Keratinocyte (primary cell): ENCODE results near the gene PITPNM3. TPM values are rescaled to one million over a fixed set of nuclear protein-coding genes. Genes with fewer than 3 reads are reported as not detected.

Source experiments
- DNase-seq: peaks from one replicate; pipeline ENCODE4 v3.0.0-alpha.2; 2011; ENCODE audit warnings: low read depth, missing footprints, low spot score
- FAIRE-seq: peaks from 2 replicates; lab custom pipeline; 2011; peaks lifted over from hg19 to GRCh38; lab: Jason Lieb, UNC
- H2AFZ ChIP-seq: 2 replicates; pipeline ENCODE4 v1.6.0; 2012; ENCODE audit warnings: low read length, control low read depth, inconsistent platforms; ENCODE audit not compliant: control insufficient read depth
- H3K27ac ChIP-seq: 2 replicates; pipeline ENCODE4 v1.5.1; 2011; ENCODE audit warnings: low read length; ENCODE audit not compliant: control insufficient read depth, insufficient read depth
- H3K27me3 ChIP-seq: 3 replicates; pipeline ENCODE4 v1.6.0; 2011; ENCODE audit warnings: low read length; ENCODE audit not compliant: control insufficient read depth, insufficient read depth; ENCODE audit errors: extremely low read depth
- H3K36me3 ChIP-seq, 2 experiments: 2 replicates in 1 of 2; 3 replicates in 1 of 2; pipeline ENCODE4 v1.5.1; 2011; ENCODE audit warnings: low read length in 2 of 2, mild to moderate bottlenecking in 1 of 2; ENCODE audit not compliant: control insufficient read depth in 2 of 2, insufficient read depth in 2 of 2; ENCODE audit errors: extremely low read depth in 1 of 2
- H3K4me1 ChIP-seq: 3 replicates; pipeline ENCODE4 v1.5.1; 2011; ENCODE audit warnings: low read length; ENCODE audit not compliant: control insufficient read depth, insufficient read depth; ENCODE audit errors: extremely low read depth
- H3K4me2 ChIP-seq: 3 replicates; pipeline ENCODE4 v1.6.0; 2011; ENCODE audit warnings: low read depth, low read length; ENCODE audit not compliant: control insufficient read depth, insufficient read depth; ENCODE audit errors: extremely low read depth
- H3K4me3 ChIP-seq, 3 experiments: fragments of 200-600 bp in 1 of 3; sonication (generic) in 1 of 3; 2 replicates in 2 of 3; 3 replicates in 1 of 3; pipeline ENCODE4 v1.5.1; 2011 to 2016; ENCODE audit warnings: low read length in 3 of 3, mild to moderate bottlenecking in 3 of 3, control low read depth in 2 of 3, inconsistent platforms in 1 of 3, low read depth in 1 of 3, mixed read lengths in 1 of 3, mixed run types in 1 of 3, moderate library complexity in 1 of 3; ENCODE audit not compliant: control insufficient read depth in 2 of 3, insufficient read depth in 2 of 3; ENCODE audit errors: extremely low read depth in 1 of 3
- H3K79me2 ChIP-seq: 2 replicates; pipeline ENCODE4 v1.6.0; 2012; ENCODE audit warnings: low read length; ENCODE audit not compliant: control insufficient read depth, insufficient read depth
- H3K9ac ChIP-seq: 3 replicates; pipeline ENCODE4 v1.6.0; 2011; ENCODE audit warnings: low read length; ENCODE audit not compliant: control insufficient read depth, insufficient read depth; ENCODE audit errors: extremely low read depth
- H3K9me1 ChIP-seq: 3 replicates; pipeline ENCODE4 v1.6.0; 2011; ENCODE audit warnings: low read length; ENCODE audit not compliant: control insufficient read depth, insufficient read depth; ENCODE audit errors: extremely low read depth
- H3K9me3 ChIP-seq: 2 replicates; pipeline ENCODE4 v1.5.1; 2012; ENCODE audit warnings: low read depth, low read length; ENCODE audit not compliant: control insufficient read depth
- H4K20me1 ChIP-seq: 3 replicates; pipeline ENCODE4 v1.6.0; 2011; ENCODE audit warnings: low read length; ENCODE audit not compliant: control insufficient read depth, insufficient read depth; ENCODE audit errors: extremely low read depth
- CTCF ChIP-seq, 3 experiments: IDR thresholded peaks in 1 of 3; conservative IDR thresholded peaks in 1 of 3; optimal IDR thresholded peaks in 1 of 3; 2 replicates in 2 of 3; 3 replicates in 1 of 3; pipeline versions ENCODE3 to v1.5.1; 2011; ENCODE audit warnings: low read length in 3 of 3, mild to moderate bottlenecking in 3 of 3, moderate library complexity in 2 of 3, control low read depth in 1 of 3, inconsistent platforms in 1 of 3; ENCODE audit not compliant: insufficient read depth in 2 of 3; ENCODE audit errors: extremely low read depth in 1 of 3
- EZH2 ChIP-seq: IDR thresholded peaks from one replicate; pipeline ENCODE4 v1.6.1; 2012; ENCODE audit warnings: inconsistent platforms, mild to moderate bottlenecking, low read length, moderate library complexity
- dilution Hi-C: fragments of 300-500 bp; cut with MboI; formaldehyde crosslinking; loops from one replicate; pipeline ENCODE4 v1.7.0; 2020; ENCODE audit warnings: low sequenced_read_pairs; ENCODE audit not compliant: extremely low pct_ligation_motif_present
- polyA plus RNA-seq, 5 experiments: library from polyadenylated mRNA; depleted of rRNA in 3 of 5; stranded (reverse) in 3 of 5; stranded (forward) in 1 of 5; unstranded in 1 of 5; fragments of >200 nt; gene quantifications; 1 replicate in 1 of 5; 2 replicates in 3 of 5; 3 replicates in 1 of 5; pipeline versions ENCODE4 v1.2.1 to v1.2.3, GENCODE V29; 2011 to 2012; ENCODE audit warnings: missing spikeins in 2 of 5, low read depth in 1 of 5, low replicate concordance in 1 of 5

PITPNM3 gene
- polyA plus RNA-seq, 1 donor (not counting 4 experiments of a cell fraction or from before 2014, with no cell fraction given): 7.7 TPM

- no peaks in the 10 kb centered on the region for H4K20me1 ChIP-seq
- peaks cover 18 to 20% of the 10 kb centered on the region in 2 experiments for H3K36me3 ChIP-seq
- dilution Hi-C loops: no loop called here
- no peak overlapping the region for H2AFZ ChIP-seq
- H3K27ac ChIP-seq: peak overlapping the region; percentile 53
- no peak overlapping the region for H3K4me3 ChIP-seq
- H3K9me3 ChIP-seq: no peaks in the 10 kb centered on the region
- DNase-seq (peak; percentile 92), FAIRE-seq (peak; percentile 98)
- peak overlapping the region; percentile 49 for H3K4me2 ChIP-seq
- no peaks in the 10 kb centered on the region for H3K27me3 ChIP-seq
- no peak for TF ChIP-seq EZH2
- TF ChIP-seq CTCF (optimal IDR thresholded peaks at IDR 0.05 in 1 of 3, IDR thresholded peaks at IDR 0.05 in 1 of 3, conservative IDR thresholded peaks at IDR 0.05 in 1 of 3; ENCODE audit: extremely low read depth in 1 of 3, insufficient read depth in 2 of 3, low read length in 3 of 3): no peak
- no peaks in the 10 kb centered on the region for H3K79me2 ChIP-seq
- peak overlapping the region; percentile 15 for H3K9ac ChIP-seq
- H3K9me1 ChIP-seq: no peaks in the 10 kb centered on the region
- peaks cover 19% of the 10 kb centered on the region for H3K4me1 ChIP-seq
Observed at GRCh38 chr17:6591599-6592158, 35.3 kb upstream of the PITPNM3 start.

GRCh38 chr17:6589266-6589946 is 33.1 kb upstream of the PITPNM3 start:
- Histone ChIP-seq H3K4me3 (no peak overlapping the region), H3K27ac (no peak overlapping the region), H3K36me3 (peaks cover 17 to 23% of the 10 kb centered on the region in 2 experiments), H3K9ac (no peak overlapping the region), H4K20me1 (no peaks in the 10 kb centered on the region), H3K79me2 (no peaks in the 10 kb centered on the region), H3K4me2 (no peak overlapping the region), H2AFZ (no peak overlapping the region), H3K9me1 (no peaks in the 10 kb centered on the region), H3K27me3 (no peaks in the 10 kb centered on the region), H3K9me3 (no peaks in the 10 kb centered on the region), H3K4me1 (peaks cover 19% of the 10 kb centered on the region)
- FAIRE-seq (no peak), DNase-seq (no peak)
- dilution Hi-C loops: no loop called here
- no peak for TF ChIP-seq CTCF (optimal IDR thresholded peaks at IDR 0.05 in 1 of 3, IDR thresholded peaks at IDR 0.05 in 1 of 3, conservative IDR thresholded peaks at IDR 0.05 in 1 of 3; ENCODE audit: extremely low read depth in 1 of 3, insufficient read depth in 2 of 3, low read length in 3 of 3)
- TF ChIP-seq EZH2: no peak
